Neural cell (in vitro differentiated cells): ENCODE results near the gene AP1M2. TPM values are rescaled to one million over a fixed set of nuclear protein-coding genes. Genes with fewer than 3 reads are reported as not detected.

Experiments
- H2AFZ ChIP-seq: fragments of 200-600, 300-800 bp; sonication (generic), shearing (Covaris generic); 2 replicates; pipeline ENCODE4 v1.6.0; 2014; ENCODE audit warnings: low read depth, mild to moderate bottlenecking, antibody characterized with exemption, low read length, moderate library complexity
- H3F3A ChIP-seq: fragments of 200-600 bp; shearing (Covaris generic); 2 replicates; pipeline ENCODE4 v1.6.1; 2016; ENCODE audit warnings: mild to moderate bottlenecking, moderate library complexity, mixed read lengths, antibody characterized with exemption, low read length; ENCODE audit not compliant: insufficient read depth, poor library complexity, severe bottlenecking
- H3K27ac ChIP-seq: fragments of 200-600, 300-800 bp; sonication (generic), shearing (Covaris generic); 2 replicates; pipeline ENCODE4 v1.5.1; 2014; ENCODE audit warnings: mild to moderate bottlenecking, low read length, moderate library complexity
- H3K27me3 ChIP-seq: fragments of 300-800, 200-600 bp; sonication (generic), shearing (Covaris generic); 2 replicates; pipeline ENCODE4 v1.6.0; 2014; ENCODE audit warnings: mild to moderate bottlenecking, low read depth, low read length, moderate library complexity; ENCODE audit not compliant: insufficient read depth
- H3K36me3 ChIP-seq: fragments of 300-800, 200-600 bp; sonication (generic), shearing (Covaris generic); 2 replicates; pipeline ENCODE4 v1.5.1; 2014; ENCODE audit warnings: mild to moderate bottlenecking, antibody characterized with exemption, low read length, moderate library complexity; ENCODE audit not compliant: insufficient read depth
- H3K4me2 ChIP-seq: fragments of 300-800, 200-600 bp; sonication (generic), shearing (Covaris generic); 2 replicates; pipeline ENCODE4 v1.6.0; 2014; ENCODE audit warnings: mild to moderate bottlenecking, low read length
- H3K4me3 ChIP-seq: fragments of 300-800, 200-600 bp; sonication (generic), shearing (Covaris generic); 2 replicates; pipeline ENCODE4 v1.5.1; 2014; ENCODE audit warnings: mild to moderate bottlenecking, low read length, moderate library complexity
- H3K79me2 ChIP-seq: fragments of 200-600 bp; shearing (Covaris generic); replicated peaks from 2 replicates; pipeline ENCODE4 v1.6.0; 2014; ENCODE audit warnings: mild to moderate bottlenecking, low read length, moderate library complexity; ENCODE audit not compliant: insufficient read depth
- H3K9ac ChIP-seq: fragments of 300-800, 200-600 bp; sonication (generic), shearing (Covaris generic); 2 replicates; pipeline ENCODE4 v1.6.1; 2016; ENCODE audit warnings: mild to moderate bottlenecking, low read length, mixed read lengths
- H3K9me2 ChIP-seq: fragments of 200-600 bp; shearing (Covaris generic); 2 replicates; pipeline ENCODE4 v1.6.1; 2016; ENCODE audit warnings: mild to moderate bottlenecking, low read length, mixed read lengths; ENCODE audit not compliant: insufficient read depth
- H3K9me3 ChIP-seq: fragments of 200-600, 300-800 bp; sonication (generic), shearing (Covaris generic); 2 replicates; pipeline ENCODE4 v1.6.1; 2016; ENCODE audit warnings: mild to moderate bottlenecking, mixed run types, low read length, moderate library complexity, mixed read lengths
- H4K20me1 ChIP-seq: fragments of 200-600 bp; shearing (Covaris generic); 2 replicates; pipeline ENCODE4 v1.6.1; 2016; ENCODE audit warnings: mild to moderate bottlenecking, mixed run types; ENCODE audit not compliant: insufficient read depth
- EP300 ChIP-seq: fragments of 450-650 bp; conservative IDR thresholded peaks from 2 replicates; pipeline ENCODE4 v1.6.1; 2014; ENCODE audit warnings: antibody characterized with exemption, mild to moderate bottlenecking, moderate library complexity; ENCODE audit not compliant: poor library complexity, severe bottlenecking
- EZH2 ChIP-seq: fragments of 200-600, 300-800 bp; shearing (Covaris generic), sonication (generic); IDR thresholded peaks from 2 replicates; pipeline ENCODE4 v1.6.1; 2014; ENCODE audit warnings: antibody characterized with exemption, low read length, borderline replicate concordance, mild to moderate bottlenecking; ENCODE audit not compliant: insufficient read depth, poor library complexity, severe bottlenecking
- MXI1 ChIP-seq: fragments of 450-650 bp; conservative IDR thresholded peaks from 2 replicates; pipeline ENCODE4 v1.6.1; 2014; ENCODE audit warnings: antibody characterized with exemption, mild to moderate bottlenecking; ENCODE audit not compliant: poor library complexity, severe bottlenecking
- POLR2AphosphoS5 ChIP-seq: IDR thresholded peaks from 2 replicates; pipeline ENCODE4 v1.6.1; 2012
- RAD21 ChIP-seq: fragments of 450-650 bp; conservative IDR thresholded peaks from 2 replicates; pipeline ENCODE4 v1.6.1; 2014; ENCODE audit warnings: antibody characterized with exemption, mild to moderate bottlenecking, moderate library complexity
- SMC3 ChIP-seq: fragments of 450-650 bp; conservative IDR thresholded peaks from 2 replicates; pipeline ENCODE4 v1.6.1; 2014; ENCODE audit warnings: antibody characterized with exemption, mild to moderate bottlenecking, moderate library complexity; ENCODE audit not compliant: poor library complexity
- TAF1 ChIP-seq: IDR thresholded peaks from 2 replicates; pipeline ENCODE4 v1.6.1; 2012; ENCODE audit warnings: low read depth
- polyA plus RNA-seq: library from polyadenylated mRNA; depleted of rRNA; stranded (reverse); fragments of >200 nt; gene quantifications from 2 replicates; pipeline ENCODE4 v1.2.3, GENCODE V29; 2014
- TF ChIP-seq, protein P1 (sequence below): IDR thresholded peaks from 2 replicates; pipeline ENCODE4 v1.6.1; 2012; ENCODE audit warnings: borderline replicate concordance
- TF ChIP-seq, protein P2 (sequence below): fragments of 450-650 bp; IDR thresholded peaks from 2 replicates; pipeline ENCODE4 v1.5.1; 2014; ENCODE audit warnings: antibody characterized with exemption, mild to moderate bottlenecking, moderate library complexity; ENCODE audit not compliant: poor library complexity, severe bottlenecking

Gene AP1M2
- polyA plus RNA-seq, 1 donor from 2014 or later, result 0.38 TPM

DNA sequence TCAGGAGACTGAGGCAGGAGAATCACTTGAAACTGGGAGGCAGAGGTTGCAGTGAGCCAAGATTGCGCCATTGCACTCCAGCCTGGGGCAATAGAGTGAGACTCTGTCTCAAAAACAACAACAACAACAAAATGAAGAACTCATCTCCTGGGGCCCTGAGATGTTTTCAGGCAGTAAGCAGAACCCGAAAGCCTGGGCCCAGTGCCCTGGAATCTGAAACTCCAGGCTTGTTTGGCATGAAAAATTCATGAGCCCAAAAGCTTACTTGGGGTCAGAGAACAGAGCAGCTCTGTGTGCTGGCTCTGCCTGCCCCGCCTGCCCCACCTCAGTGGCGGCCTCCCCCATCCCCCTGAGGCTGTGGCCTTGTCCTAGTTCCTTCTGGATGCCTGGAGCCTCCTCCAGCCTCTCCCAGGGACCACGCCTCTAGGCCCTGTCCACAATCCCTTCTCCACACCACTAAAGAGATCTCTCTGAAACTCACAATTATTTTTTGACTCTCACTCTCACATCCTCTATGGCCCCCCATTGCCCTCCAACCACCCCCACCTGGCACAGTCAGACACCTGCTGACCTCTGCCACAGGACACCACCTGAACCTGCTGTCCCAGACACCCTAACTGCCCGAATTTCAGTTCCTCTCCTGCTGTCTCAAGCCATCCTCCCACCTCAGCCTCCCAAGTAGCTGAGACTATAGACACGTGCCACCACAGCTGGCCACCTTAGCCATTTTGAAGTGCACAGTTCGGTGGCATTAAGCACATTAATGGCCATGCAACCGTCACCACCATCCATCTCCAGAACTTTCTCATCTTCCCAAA lies 6.9 kb upstream of the AP1M2 start:
- H3K9ac ChIP-seq, result no peak overlapping the region
- TF ChIP-seq MXI1, result no peak
- TF ChIP-seq RAD21, result no peak
- TF ChIP-seq, protein P1, sequence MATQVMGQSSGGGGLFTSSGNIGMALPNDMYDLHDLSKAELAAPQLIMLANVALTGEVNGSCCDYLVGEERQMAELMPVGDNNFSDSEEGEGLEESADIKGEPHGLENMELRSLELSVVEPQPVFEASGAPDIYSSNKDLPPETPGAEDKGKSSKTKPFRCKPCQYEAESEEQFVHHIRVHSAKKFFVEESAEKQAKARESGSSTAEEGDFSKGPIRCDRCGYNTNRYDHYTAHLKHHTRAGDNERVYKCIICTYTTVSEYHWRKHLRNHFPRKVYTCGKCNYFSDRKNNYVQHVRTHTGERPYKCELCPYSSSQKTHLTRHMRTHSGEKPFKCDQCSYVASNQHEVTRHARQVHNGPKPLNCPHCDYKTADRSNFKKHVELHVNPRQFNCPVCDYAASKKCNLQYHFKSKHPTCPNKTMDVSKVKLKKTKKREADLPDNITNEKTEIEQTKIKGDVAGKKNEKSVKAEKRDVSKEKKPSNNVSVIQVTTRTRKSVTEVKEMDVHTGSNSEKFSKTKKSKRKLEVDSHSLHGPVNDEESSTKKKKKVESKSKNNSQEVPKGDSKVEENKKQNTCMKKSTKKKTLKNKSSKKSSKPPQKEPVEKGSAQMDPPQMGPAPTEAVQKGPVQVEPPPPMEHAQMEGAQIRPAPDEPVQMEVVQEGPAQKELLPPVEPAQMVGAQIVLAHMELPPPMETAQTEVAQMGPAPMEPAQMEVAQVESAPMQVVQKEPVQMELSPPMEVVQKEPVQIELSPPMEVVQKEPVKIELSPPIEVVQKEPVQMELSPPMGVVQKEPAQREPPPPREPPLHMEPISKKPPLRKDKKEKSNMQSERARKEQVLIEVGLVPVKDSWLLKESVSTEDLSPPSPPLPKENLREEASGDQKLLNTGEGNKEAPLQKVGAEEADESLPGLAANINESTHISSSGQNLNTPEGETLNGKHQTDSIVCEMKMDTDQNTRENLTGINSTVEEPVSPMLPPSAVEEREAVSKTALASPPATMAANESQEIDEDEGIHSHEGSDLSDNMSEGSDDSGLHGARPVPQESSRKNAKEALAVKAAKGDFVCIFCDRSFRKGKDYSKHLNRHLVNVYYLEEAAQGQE, result no peak
- no peak for TF ChIP-seq POLR2AphosphoS5
- TF ChIP-seq SMC3, result no peak
- TF ChIP-seq EP300, result no peak
- TF ChIP-seq EZH2, result no peak
- no peak for TF ChIP-seq TAF1
- TF ChIP-seq, protein P2, sequence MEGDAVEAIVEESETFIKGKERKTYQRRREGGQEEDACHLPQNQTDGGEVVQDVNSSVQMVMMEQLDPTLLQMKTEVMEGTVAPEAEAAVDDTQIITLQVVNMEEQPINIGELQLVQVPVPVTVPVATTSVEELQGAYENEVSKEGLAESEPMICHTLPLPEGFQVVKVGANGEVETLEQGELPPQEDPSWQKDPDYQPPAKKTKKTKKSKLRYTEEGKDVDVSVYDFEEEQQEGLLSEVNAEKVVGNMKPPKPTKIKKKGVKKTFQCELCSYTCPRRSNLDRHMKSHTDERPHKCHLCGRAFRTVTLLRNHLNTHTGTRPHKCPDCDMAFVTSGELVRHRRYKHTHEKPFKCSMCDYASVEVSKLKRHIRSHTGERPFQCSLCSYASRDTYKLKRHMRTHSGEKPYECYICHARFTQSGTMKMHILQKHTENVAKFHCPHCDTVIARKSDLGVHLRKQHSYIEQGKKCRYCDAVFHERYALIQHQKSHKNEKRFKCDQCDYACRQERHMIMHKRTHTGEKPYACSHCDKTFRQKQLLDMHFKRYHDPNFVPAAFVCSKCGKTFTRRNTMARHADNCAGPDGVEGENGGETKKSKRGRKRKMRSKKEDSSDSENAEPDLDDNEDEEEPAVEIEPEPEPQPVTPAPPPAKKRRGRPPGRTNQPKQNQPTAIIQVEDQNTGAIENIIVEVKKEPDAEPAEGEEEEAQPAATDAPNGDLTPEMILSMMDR, result no peak
- no peak overlapping the region for H2AFZ ChIP-seq
- no peaks in the 10 kb centered on the region for H3K9me2 ChIP-seq
- no peaks in the 10 kb centered on the region for H3K27me3 ChIP-seq
- no peaks in the 10 kb centered on the region for H3K36me3 ChIP-seq
- H4K20me1 ChIP-seq, result no peaks in the 10 kb centered on the region
- no peaks in the 10 kb centered on the region for H3F3A ChIP-seq
- no peaks in the 10 kb centered on the region for H3K79me2 ChIP-seq
- no peak overlapping the region for H3K4me2 ChIP-seq
- no peak overlapping the region for H3K4me3 ChIP-seq
- H3K27ac ChIP-seq, result no peak overlapping the region
- H3K9me3 ChIP-seq, result no peaks in the 10 kb centered on the region

DNA sequence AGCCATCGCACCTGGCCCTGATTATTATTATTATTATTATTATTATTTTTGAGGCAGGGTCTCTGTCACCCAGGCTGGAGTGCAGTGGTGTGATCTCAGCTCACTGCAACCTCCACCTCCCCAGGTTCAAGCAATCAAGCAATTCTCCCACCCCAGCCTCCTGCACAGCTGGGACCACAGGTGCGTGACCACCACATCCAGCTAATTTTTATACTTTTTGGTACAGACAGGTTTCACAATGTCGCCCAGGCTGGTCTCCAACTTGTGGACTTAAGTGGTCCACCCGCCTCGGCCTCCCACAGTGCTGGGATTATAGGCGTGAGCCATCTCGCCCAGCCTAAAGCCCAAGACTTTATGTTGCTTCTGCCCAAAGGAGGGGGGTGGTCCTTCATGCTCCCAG lies 6.0 kb upstream of the AP1M2 start:
- Histone ChIP-seq H3K27me3 (peaks cover under 1% of the 10 kb centered on the region), H3K4me2 (no peak overlapping the region), H4K20me1 (no peaks in the 10 kb centered on the region), H3F3A (no peaks in the 10 kb centered on the region), H3K27ac (no peak overlapping the region), H3K79me2 (no peaks in the 10 kb centered on the region), H3K9me3 (no peaks in the 10 kb centered on the region), H3K9ac (no peak overlapping the region), H3K4me3 (no peak overlapping the region), H2AFZ (no peak overlapping the region), H3K36me3 (no peaks in the 10 kb centered on the region), H3K9me2 (no peaks in the 10 kb centered on the region)
- TF ChIP-seq RAD21, result no peak
- TF ChIP-seq POLR2AphosphoS5, result no peak
- no peak for TF ChIP-seq EZH2
- no peak for TF ChIP-seq TAF1
- TF ChIP-seq SMC3, result no peak
- TF ChIP-seq EP300, result no peak
- TF ChIP-seq, protein P1, result no peak
- TF ChIP-seq MXI1, result no peak
- TF ChIP-seq, protein P2, result no peak
